PC-3 (cell line): ENCODE data around the gene RPS27L. TPM values are rescaled to one million over a fixed set of nuclear protein-coding genes. Genes with fewer than 3 reads are reported as not detected.

ENCODE experiments used
- ATAC-seq: fragments of 200-7000 bp; cut with Tn5 transposase; 2 replicates; pipeline ENCODE4 v1.9.1; 2020; ENCODE audit warnings: mild to moderate bottlenecking, moderate library complexity
- BruUV-seq: library from RNA; stranded (reverse); fragments of 400-500 nt; replicated peaks from 2 replicates; lab custom pipeline; 2021; lab: Mats Ljungman, UMichigan
- CTCF ChIA-PET: fragments of 300-600 bp; sonication (Branson Sonifier 250); formaldehyde crosslinking; loops from one replicate; lab custom pipeline; 2022; ENCODE audit warnings: antibody characterized with exemption; lab: Charles Lee
- POLR2A ChIA-PET: fragments of 300-600 bp; sonication (Branson Sonifier 250); formaldehyde crosslinking; loops from one replicate; lab custom pipeline; 2022; ENCODE audit warnings: antibody characterized with exemption; ENCODE audit not compliant: unreplicated experiment; lab: Charles Lee
- DNase-seq: peaks from one replicate; pipeline ENCODE4 v3.0.0-alpha.2; 2015
- H2AFZ ChIP-seq: fragments of 300-600 bp; sonication (generic); 2 replicates; pipeline ENCODE4 v1.6.0; 2016; ENCODE audit warnings: antibody characterized with exemption, low read length
- H3F3A ChIP-seq: fragments of 300-600 bp; sonication (generic); one replicate; pipeline ENCODE4 v1.6.0; 2017; ENCODE audit warnings: antibody characterized with exemption, low read length, control low read depth, mild to moderate bottlenecking; ENCODE audit not compliant: unreplicated experiment
- H3K27ac ChIP-seq: fragments of 300-600 bp; sonication (generic); 2 replicates; pipeline ENCODE4 v1.5.1; 2016; ENCODE audit warnings: mild to moderate bottlenecking, low read length
- H3K27me3 ChIP-seq: fragments of 300-600 bp; sonication (generic); 2 replicates; pipeline ENCODE4 v1.6.1; 2016; ENCODE audit warnings: low read length, mixed read lengths
- H3K36me3 ChIP-seq: fragments of 300-600 bp; sonication (generic); 2 replicates; pipeline ENCODE4 v1.6.1; 2016; ENCODE audit warnings: low read depth, mixed run types, low read length, mixed read lengths
- H3K4me1 ChIP-seq: fragments of 300-600 bp; sonication (generic); 2 replicates; pipeline ENCODE4 v1.5.1; 2016; ENCODE audit warnings: low read length; ENCODE audit not compliant: insufficient read depth
- H3K4me2 ChIP-seq: fragments of 300-600 bp; sonication (generic); 2 replicates; pipeline ENCODE4 v1.6.0; 2016; ENCODE audit warnings: low read length
- H3K4me3 ChIP-seq: fragments of 300-600 bp; sonication (generic); 2 replicates; pipeline ENCODE4 v1.5.1; 2016; ENCODE audit warnings: mild to moderate bottlenecking, low read length, mixed read lengths
- H3K79me2 ChIP-seq: fragments of 300-600 bp; sonication (generic); 2 replicates; pipeline ENCODE4 v1.6.1; 2017; ENCODE audit warnings: low read length, mixed read lengths
- H3K9ac ChIP-seq: fragments of 300-600 bp; sonication (generic); 2 replicates; pipeline ENCODE4 v1.6.0; 2016; ENCODE audit warnings: mild to moderate bottlenecking, low read length
- H3K9me2 ChIP-seq: fragments of 300-600 bp; sonication (generic); replicated peaks from 2 replicates; pipeline ENCODE4 v1.6.1; 2016; ENCODE audit warnings: mixed run types, low read length, mixed read lengths
- H3K9me3 ChIP-seq: fragments of 300-600 bp; sonication (generic); 2 replicates; pipeline ENCODE4 v1.6.1; 2016; ENCODE audit warnings: low read length, mixed read lengths
- H4K20me1 ChIP-seq: fragments of 300-600 bp; sonication (generic); 2 replicates; pipeline ENCODE4 v1.6.1; 2016; ENCODE audit warnings: low read length, mixed read lengths
- EZH2 ChIP-seq: fragments of 300-600 bp; sonication (generic); IDR thresholded peaks from one replicate; pipeline ENCODE4 v1.6.1; 2017; ENCODE audit warnings: antibody characterized with exemption, mild to moderate bottlenecking, low read length; ENCODE audit not compliant: unreplicated experiment
- EZH2phosphoT487 ChIP-seq: fragments of 300-600 bp; sonication (generic); IDR thresholded peaks from 2 replicates; pipeline ENCODE4 v1.6.1; 2018; ENCODE audit warnings: mild to moderate bottlenecking, antibody characterized with exemption, low read length, borderline replicate concordance
- intact Hi-C: fragments of 100-400 bp; cut with micrococcal nuclease; formaldehyde crosslinking; loops from 2 replicates; pipeline ENCODE4 v1.9.0; 2023
- total RNA-seq: library from RNA; depleted of rRNA; stranded (reverse); fragments of >200 nt; gene quantifications from 2 replicates; pipeline ENCODE4 v1.2.3, GENCODE V29; 2014
- TF ChIP-seq, protein P1 (sequence below): fragments of 300-600 bp; sonication (generic); conservative IDR thresholded peaks from 2 replicates; pipeline ENCODE4 v1.5.1; 2017; ENCODE audit warnings: antibody characterized with exemption, low read depth, mild to moderate bottlenecking, low read length

The RPS27L gene
- total RNA-seq, 1 experiment from 2014 or later, result 48.5 TPM

DNA sequence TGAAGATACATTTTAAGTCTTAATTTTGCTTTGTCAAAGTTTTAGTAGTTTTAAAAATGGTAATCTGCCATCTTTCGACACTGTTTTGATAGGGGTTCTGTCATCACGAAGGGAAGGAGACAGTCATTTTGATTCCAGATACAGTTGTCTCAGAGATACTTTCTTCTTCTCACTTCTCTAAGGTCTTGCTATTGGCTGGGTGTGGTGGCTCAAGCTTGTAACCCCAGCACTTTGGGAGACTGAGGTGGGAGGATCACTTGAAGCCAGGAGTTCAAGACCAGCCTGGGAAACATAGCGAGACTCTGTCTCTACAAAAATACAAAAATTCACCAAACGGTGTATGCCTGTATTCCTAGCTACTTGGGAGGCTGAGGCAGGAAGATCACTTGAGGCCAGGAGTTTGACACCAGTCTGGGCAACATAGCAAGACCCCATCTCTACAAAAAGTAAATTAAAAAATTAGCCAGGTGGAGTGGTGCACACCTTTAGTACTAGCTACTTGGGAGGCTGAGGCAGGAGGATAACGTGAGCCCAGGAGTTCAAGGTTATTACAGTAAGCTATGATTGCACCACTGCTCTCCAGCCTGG is 35.4 kb upstream of the RPS27L start:
- H4K20me1 ChIP-seq, result no peaks in the 10 kb centered on the region
- DNase-seq (no peak), ATAC-seq (no peak)
- no TSS peak for BruUV-seq
- peaks cover 57% of the 10 kb centered on the region for H3K79me2 ChIP-seq
- no peak overlapping the region for H3K4me3 ChIP-seq
- H3K4me2 ChIP-seq, result no peak overlapping the region
- no peaks in the 10 kb centered on the region for H3F3A ChIP-seq
- no peaks in the 10 kb centered on the region for H3K9me2 ChIP-seq
- intact Hi-C loops, result loop anchor here (5.0 to 10.0 kb wide), 2 partner anchors 35 to 68 kb away; partner anchors contain the start of genes LACTB and RPS27L
- no peak overlapping the region for H2AFZ ChIP-seq
- no peaks in the 10 kb centered on the region for H3K36me3 ChIP-seq
- no peaks in the 10 kb centered on the region for H3K9me3 ChIP-seq
- H3K27me3 ChIP-seq, result no peaks in the 10 kb centered on the region
- ChIA-PET POLR2A (no interaction called here), CTCF (no interaction called here)
- TF ChIP-seq, protein P1, sequence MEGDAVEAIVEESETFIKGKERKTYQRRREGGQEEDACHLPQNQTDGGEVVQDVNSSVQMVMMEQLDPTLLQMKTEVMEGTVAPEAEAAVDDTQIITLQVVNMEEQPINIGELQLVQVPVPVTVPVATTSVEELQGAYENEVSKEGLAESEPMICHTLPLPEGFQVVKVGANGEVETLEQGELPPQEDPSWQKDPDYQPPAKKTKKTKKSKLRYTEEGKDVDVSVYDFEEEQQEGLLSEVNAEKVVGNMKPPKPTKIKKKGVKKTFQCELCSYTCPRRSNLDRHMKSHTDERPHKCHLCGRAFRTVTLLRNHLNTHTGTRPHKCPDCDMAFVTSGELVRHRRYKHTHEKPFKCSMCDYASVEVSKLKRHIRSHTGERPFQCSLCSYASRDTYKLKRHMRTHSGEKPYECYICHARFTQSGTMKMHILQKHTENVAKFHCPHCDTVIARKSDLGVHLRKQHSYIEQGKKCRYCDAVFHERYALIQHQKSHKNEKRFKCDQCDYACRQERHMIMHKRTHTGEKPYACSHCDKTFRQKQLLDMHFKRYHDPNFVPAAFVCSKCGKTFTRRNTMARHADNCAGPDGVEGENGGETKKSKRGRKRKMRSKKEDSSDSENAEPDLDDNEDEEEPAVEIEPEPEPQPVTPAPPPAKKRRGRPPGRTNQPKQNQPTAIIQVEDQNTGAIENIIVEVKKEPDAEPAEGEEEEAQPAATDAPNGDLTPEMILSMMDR, result no peak
- TF ChIP-seq EZH2 (no peak), EZH2phosphoT487 (no peak)
- peaks cover 31% of the 10 kb centered on the region for H3K4me1 ChIP-seq
- H3K27ac ChIP-seq, result no peak overlapping the region
- no peak overlapping the region for H3K9ac ChIP-seq

DNA sequence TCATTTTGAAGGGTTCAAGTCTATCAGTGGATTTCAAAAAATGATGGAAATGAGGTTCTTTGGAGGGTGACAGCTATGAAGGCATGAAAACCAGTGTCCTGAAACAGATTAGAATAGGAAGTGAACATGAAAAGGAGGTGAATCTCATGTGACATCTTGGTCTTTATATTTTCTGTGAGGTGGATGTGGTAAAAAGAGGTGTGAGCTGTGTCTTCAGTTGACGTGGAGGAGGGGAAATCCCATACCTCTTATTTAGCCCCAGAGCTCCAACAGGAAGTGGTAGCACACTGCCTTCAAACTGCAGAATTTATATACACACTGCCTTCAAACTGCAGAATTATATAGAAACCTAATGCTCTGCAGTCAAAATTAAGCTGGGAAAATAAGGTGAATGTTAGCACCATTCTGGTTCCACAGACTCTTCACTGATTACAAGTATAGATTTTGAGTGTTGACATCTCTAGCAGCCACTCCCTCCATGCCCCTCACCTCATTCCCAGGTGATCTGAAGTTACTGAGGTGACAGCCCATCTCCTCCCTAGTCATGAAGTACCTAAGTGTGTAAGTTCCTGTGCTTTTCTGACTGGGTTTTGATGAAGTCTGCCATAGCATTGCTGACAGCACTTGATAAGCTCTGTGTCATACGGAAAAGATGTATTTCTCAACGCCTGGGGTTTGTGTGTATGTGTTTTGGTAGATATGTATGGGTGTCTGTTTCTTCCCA is 34.8 kb upstream of the RPS27L start:
- no TSS peak for BruUV-seq
- no peaks in the 10 kb centered on the region for H3K9me3 ChIP-seq
- no peak overlapping the region for H3K9ac ChIP-seq
- no peak overlapping the region for H2AFZ ChIP-seq
- peaks cover 31% of the 10 kb centered on the region for H3K4me1 ChIP-seq
- DNase-seq, result no peak
- H3K4me3 ChIP-seq, result no peak overlapping the region
- H3K27me3 ChIP-seq, result no peaks in the 10 kb centered on the region
- 0 out of 2 replicates have a peak overlapping the region, but pooled peaks have one; percentile 95 for H3K4me2 ChIP-seq
- TF ChIP-seq EZH2phosphoT487, result no peak
- TF ChIP-seq, protein P1, result no peak
- TF ChIP-seq EZH2, result no peak
- no peak overlapping the region for H3K27ac ChIP-seq
- ChIA-PET POLR2A (no interaction called here), CTCF (no interaction called here)
- H3F3A ChIP-seq, result no peaks in the 10 kb centered on the region
- no peaks in the 10 kb centered on the region for H4K20me1 ChIP-seq
- H3K9me2 ChIP-seq, result no peaks in the 10 kb centered on the region
- peaks cover 57% of the 10 kb centered on the region for H3K79me2 ChIP-seq
- no peak for ATAC-seq
- intact Hi-C loops, result loop anchor here (5.0 to 10.0 kb wide), 2 partner anchors 35 to 67 kb away; partner anchors contain the start of genes LACTB and RPS27L
- no peaks in the 10 kb centered on the region for H3K36me3 ChIP-seq
